ENCODE measurements around the gene CNNM4. TPM values are rescaled to one million over a fixed set of nuclear protein-coding genes. Genes with fewer than 3 reads are reported as not detected.

CNNM4 gene
- total RNA-seq, 1 experiment from 2014 or later = 5.2 TPM

DNA sequence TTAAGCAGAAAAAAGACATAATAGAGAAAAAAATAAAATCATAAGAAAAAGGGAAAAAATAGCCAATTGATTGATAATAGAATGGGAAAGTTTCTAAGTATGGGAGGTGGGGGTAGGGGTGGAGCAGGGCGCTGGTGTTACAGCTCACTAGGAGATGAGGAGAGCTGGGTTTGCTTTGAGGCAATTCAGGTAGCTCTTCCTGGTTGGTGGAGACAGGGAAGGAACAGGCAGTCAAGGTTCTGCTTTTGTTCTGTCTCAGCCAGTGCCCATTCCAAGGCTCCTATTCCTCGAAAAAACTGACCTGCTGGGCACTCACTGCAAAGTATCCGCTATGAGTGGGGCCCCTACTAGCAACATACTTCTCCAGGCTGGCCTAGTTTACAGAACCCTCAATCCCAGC is 1.7 kb upstream of the CNNM4 start:
- no peak for DNase-seq (ENCODE audit: low read depth)

DNA sequence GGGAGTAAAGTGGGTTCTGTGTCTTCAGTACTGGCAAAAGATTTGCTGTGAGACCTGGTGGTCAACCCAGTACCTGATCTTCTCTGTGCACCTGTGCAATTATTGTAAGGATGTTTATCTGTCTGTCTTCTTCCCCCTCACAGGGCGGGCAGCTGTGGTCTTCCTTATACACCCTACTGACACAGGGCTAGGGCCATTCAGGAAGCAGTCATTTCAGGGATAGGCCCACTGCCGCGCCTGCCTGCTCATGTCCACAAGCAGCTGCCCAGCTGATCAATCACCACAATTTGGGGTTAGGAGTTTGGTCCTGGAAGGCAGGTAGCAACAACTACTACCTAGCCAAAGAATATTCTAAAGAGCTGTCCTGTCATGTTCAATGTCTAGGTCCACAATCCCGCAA is 1.2 kb upstream of the CNNM4 start:
- DNase-seq (ENCODE audit: low read depth) = no peak

DNA sequence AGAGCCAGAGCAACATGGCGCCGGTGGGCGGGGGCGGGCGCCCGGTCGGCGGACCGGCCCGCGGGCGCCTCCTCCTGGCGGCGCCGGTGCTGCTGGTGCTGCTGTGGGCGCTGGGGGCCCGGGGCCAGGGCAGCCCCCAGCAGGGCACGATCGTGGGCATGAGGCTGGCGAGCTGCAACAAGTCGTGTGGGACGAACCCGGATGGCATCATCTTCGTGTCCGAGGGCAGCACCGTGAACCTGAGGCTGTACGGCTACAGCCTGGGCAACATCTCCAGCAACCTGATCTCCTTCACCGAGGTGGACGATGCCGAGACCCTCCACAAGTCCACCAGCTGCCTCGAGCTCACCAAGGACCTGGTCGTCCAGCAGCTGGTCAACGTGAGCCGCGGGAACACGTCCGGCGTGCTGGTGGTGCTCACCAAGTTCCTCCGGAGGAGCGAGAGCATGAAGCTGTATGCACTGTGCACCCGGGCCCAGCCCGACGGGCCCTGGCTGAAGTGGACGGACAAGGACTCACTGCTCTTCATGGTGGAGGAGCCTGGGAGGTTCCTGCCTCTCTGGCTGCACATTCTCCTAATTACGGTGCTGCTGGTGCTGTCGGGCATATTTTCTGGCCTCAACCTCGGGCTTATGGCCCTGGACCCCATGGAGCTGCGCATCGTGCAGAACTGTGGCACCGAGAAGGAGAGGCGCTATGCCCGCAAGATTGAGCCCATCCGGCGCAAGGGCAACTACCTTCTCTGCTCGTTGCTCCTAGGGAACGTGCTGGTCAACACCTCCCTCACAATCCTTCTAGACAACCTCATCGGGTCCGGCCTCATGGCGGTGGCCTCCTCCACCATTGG is 507 bp downstream of the CNNM4 start:
- DNase-seq (ENCODE audit: low read depth) = peak; percentile 25

DNA sequence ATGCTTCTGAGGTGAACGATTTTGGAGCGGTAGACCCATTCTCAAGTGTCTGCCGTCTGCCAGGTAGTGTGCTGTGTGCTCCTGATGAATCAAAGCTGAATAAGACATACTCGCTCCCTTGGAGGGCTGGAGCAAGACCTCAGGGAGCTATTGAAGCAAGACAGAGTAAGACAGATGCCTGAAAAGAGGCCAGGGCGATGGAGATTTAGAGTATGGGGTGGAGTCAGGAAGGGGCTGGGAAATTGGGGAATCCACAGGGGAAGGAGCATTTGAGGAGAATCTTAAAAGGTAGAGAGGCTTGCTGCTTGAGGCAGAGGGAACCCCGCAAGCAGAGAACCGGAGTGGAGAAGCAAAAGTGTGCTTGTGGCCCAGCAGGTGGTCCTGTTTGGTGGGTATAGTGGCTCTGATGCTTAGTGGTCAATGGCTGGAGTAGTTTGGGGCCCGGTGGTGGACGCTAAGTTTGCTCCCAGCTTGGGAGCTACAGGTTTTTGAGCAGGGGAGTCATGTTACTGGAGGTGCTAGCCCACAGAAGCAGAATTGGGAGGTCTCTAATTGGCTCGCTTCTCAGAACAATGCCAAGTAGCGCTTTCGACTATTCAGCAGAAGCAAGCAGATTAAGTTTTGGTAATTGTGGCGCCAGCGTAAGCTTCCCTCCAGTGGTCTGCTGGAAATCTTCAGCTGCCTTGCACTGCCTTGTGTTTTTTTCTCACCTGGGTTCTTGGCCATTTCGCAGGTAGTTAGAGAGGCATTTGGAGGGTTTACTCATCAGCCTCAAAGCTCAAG is 2.0 kb downstream of the CNNM4 start:
- peak; percentile 13 for DNase-seq (ENCODE audit: low read depth)

DNA sequence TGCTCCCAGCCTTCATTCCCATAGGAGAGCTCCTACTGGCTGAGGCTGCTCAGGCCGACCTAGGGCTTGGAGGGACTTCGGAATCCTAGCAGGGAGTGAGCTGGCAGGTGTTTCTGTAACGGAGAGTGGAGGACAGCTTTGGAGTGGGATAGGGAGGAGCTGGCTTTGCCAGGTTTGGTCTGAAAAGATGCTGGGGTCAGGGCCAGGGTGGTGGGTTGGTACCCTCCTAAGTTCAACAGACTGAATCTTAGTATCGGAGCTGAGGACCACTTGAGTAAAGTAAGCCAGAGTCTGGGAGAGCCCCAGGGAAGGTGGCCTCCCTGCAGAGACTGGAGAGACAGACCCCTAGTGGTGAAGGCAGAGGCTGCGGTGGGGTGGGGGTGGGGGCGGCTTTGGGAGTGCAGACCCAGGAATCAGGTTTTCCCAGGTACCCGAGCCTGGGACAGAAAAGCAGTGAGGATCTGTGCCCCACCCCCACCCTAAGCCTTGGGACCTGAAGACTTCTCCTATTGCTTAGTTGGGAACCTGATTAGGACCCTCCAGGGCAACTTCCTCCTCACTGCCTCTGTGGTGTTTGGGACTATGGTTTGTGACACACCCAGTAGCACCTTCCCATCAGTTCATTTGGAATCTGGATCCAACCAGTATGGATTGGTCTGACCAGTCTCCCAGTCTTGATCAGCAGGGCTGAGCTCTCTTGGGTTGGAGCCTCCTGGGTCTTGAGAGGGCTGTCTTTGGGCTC is 3.0 kb downstream of the CNNM4 start:
- DNase-seq (ENCODE audit: low read depth) = no peak

GRCh38 chr2:96764253-96764637 is 3.5 kb downstream of the CNNM4 start:
- DNase-seq (ENCODE audit: low read depth) = no peak

DNA sequence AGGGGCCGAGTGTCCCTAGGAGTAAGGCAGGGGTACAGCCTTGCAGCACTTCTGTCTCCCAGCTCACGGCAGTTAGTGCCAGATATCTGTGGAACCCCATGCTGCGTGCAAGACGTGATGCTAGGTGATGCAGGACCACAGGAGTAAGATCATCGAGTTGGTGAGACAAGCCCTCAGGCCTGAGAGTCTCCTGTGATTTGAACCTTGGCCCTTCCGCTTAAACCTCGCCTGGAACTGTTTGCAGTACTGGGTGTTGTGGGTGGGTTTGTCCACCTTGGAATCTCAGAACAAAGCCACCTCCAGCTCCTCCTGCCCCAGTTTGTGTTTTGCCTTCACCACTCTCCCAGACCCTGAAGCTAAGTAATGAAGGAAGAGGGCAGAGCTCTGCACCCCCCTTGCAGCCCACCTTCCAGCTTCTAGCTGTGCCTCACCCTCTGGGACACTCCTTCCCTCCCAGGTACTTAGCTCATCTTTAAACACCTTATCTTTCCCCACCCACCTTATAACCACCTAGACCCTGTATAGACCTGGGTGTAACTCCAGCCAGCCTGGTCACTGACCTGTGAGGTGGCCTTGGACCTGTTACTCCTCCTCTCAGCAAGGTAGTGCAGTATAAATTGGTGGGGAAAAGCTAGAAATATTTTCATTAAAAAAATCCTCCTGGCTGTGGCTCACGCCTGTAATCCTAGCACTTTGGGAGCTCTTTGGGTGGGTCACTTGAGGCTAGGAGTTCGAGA is 6.6 kb downstream of the CNNM4 start:
- no peak for DNase-seq (ENCODE audit: low read depth)

- no peak for DNase-seq (ENCODE audit: low read depth)
These were observed 7.4 kb downstream of the CNNM4 start for GRCh38 chr2:96768083-96768561.

- no peak for DNase-seq (ENCODE audit: low read depth)
These were observed 9.1 kb downstream of the CNNM4 start for GRCh38 chr2:96769814-96770213.

DNA sequence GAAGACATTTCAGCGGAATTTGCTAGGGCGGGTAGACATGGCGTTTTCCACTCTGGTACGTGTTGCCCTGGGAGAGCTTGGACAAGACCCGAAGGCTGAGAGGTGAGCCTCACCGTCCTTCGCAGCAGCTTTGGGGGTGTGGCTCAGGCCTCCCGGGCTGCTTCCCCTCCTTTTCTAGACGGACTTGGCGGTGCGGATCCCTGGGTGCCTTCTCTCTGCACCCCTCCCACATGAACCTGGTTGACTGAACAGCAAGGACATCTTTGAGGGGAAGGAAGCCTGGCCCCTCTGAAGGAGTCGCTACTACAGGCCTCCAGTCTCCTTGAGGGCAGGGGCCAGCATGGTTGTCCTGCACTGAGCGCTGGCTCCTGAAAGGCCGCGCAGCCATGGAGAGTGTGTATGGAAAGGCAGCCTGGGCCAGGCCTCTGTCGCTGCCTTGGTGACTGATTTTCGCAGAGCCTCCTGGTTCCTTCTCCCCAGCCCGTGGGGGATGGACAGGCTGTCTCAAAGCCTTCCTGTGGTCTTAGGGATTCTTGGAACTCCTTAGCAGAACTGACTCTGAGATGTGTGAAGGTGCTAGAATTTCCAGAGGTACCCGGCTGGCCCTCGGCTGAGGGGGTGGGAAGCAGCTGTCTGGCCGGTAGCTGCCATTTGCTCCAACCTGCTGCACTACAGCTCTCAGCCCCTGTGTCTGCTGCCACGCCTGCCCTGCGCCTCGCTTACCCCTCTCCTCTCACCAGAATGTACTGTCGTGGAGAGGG is 9.9 kb downstream of the CNNM4 start:
- DNase-seq (ENCODE audit: low read depth) = no peak

DNA sequence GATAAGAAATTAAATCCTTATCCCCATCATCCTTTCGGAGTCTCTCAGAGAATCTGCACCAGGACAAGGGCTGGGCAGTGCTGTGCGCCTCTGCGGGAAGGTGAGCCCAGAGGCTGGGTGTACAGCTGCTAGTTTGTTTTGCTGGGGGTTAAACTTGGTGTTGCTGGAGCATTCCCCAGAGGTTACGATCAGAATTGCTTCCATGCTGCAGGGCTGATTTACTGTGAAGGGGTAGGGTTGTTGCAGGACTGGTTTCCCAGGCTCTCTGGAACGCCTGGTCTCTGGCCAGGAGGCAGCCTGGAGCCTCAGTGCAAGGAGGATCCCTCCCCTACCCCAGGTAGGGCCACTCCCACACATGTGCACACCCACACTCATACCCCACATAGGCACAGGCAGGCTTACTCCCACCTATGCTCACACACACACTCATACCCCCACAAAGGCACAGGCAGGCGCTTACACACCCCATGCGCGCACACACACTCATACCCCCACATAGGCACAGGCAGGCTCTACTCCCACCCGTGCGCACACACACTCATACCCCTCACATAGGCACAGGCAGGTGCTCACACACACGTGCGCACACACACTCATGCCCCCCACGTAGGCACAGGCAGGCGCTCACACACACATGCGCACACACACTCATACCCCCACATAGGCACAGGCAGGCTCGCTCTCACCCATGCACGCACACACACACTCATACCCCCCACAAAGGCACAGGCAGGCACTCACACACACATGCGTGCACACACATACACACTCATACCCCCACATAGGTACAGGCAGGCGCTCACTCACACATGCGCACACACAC is 11.3 kb downstream of the CNNM4 start:
- DNase-seq (ENCODE audit: low read depth) = no peak

DNA sequence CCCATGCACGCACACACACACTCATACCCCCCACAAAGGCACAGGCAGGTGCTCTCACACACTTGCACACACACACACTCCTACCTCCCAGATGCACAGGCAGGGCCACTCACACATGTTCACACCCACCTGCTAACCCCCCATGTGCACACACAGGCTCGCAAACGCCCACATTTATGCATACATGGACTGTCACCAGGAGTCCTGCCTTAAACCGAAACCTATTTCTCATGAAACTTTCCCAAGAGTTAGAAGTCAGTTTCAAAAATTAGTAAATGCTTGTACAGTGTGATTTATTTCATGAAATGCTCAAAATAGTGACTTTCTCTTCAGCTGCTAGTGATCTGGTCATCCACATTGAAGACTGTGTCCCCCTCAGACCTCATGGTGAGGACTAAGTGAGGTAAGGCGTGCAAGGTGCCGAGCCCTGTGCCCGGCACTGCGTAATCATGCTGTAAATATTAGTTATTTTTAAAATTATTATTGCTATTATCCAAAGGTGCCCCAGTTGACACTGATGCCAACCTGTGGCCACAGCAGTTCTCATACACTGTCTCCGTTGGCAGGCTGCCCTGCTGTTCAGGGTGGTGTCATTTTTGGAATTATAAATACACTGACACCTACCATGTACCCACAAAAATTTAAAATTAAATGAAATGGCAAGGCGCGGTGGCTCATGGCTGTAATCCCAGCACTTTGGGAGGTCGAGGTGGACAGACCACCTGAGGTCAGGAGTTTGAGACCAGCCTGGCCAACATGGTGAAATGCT is 12.4 kb downstream of the CNNM4 start:
- DNase-seq (ENCODE audit: low read depth) = no peak

DNA sequence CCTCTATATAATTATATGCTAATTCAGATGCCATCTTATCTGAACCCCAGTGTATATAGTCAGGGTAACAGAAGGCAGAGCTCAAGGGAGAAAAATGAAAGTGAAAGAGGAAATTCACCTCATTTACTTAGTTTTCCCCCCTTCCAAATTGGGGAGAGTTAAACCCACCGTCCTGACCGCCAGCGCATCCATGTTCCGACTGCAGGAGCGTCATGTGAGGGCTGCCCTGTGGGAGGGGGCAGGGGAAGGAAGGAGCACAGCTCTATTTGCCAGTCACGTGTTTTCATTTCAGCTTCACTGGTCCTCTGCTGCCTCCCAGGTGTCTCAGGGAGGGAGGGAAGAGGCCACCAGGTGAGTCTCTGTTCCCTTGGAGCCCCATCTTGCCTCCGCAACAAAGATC is 13.2 kb downstream of the CNNM4 start:
- no peak for DNase-seq (ENCODE audit: low read depth)

DNA sequence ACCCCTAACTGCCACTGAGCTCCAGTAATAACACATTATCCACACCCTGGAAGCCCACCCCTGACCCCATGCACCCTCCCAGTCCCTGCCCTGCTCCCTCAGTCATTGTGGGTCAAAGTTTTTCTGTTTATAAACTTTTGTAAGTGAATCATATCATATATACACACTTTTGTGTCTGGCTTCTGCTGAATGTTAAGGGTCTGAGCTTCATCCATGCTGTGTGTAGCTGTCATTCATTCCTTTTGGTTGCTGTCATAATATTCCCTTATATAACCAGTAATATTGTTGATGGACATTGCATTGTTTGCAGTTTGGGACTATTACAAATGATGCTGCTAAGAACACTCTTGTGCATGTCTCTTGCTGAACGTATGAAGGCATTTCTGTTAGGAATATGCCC is 14.5 kb downstream of the CNNM4 start:
- no peak for DNase-seq (ENCODE audit: low read depth)

DNA sequence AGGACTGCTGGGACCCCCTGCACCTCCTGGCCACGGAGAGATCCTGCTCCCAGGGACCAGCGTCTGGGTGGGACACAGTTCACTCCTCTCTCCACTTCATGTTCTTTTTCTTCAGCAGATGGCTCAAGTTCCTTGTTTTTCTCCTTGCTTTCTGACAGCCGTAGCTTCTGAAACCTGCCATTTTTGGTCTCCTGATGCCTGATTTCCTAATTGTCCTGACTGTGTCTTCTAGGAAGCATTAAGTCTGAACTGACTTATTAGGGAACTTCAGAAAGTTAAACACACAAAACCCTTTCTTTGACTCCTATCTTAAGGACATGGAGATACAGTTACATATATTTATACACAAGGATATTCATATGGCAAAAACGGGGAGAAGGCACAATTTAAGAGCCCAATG is 22.7 kb downstream of the CNNM4 start:
- no peak for DNase-seq (ENCODE audit: low read depth)

DNA sequence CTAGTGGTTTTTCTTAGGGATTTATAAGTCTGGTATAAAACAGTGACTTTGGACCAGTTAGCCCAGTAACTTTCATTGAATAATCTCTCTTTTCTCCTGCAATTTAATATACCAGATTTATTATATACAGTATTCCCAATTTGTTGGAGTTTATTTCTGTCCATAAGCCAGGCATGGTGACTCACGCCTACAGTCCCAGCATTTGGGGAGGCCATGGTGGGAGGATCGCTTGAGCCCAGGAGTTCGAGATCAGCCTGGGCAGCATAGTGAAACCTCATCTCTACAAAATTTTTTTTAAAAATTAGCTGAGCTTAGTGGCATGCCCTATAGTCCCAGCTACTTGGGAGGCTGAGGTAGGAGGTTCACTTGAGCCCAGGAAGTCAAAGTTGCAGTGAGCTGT is 26.7 kb downstream of the CNNM4 start:
- DNase-seq (ENCODE audit: low read depth) = peak; percentile 28

DNA sequence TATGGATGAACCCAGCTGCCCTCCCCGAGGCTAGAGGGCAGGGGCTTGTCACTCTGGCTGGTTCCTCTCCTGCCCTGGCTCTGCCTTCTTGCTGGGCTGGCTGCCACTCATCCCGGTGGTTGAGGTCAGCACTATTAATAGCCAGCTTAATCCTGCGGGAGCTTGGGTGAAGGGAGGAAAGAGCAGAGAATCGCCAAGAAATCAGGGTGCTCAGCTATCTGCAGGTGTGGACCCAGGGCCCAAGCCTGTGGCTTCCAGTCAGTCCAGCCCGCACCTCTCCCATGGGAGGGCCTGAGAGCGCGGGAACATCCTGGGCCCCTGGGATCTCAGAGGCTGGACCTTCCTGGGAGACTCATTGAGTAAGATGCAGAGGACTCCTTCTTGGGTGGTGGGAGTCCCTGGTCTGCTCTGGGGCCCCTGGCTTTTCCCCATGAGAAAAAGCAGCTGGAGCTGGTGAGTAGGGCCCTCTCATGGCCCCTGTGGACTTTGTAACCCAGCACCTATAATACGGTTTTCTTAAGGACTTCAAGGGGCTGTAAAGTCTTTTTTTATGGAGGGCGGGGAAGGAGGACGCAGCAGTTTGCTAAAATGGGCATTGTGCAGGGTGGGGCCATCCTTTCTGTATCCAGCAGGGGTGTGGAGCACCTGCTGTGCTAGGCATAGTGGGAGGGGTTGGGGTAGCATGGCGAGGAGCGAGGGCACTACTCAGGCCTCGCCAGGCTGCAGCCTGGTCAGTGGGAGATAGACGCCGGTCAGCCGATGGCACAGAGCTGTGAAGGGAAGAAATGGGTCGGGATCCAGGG is 27.9 kb downstream of the CNNM4 start:
- DNase-seq (ENCODE audit: low read depth) = peak; percentile 70

DNA sequence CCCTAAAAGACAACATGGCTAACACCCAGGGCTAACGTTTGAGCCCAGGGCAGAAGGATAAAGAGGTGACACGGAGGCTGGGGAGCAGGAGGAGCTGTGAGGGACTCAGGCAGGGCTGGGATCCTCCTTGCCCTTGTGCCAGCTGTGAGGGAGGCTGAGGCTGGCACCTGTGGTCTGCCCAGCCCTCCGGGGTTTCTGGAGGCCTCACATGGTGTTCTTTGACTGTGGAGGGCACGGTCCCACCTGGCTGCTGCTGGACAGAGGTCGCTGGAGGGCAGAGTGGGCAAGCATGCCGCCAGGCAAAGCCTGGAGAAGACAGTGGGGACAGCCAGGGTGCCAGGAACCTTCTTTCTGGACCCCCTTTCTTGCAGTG is 28.5 kb downstream of the CNNM4 start:
- no peak for DNase-seq (ENCODE audit: low read depth)

All from M059J (cell line).